Activated T-helper 1 cell treated with anti-CD3 and anti-CD28 coated beads, Interleukin-12 subunit alpha, Interleukin-12 subunit beta, Interleukin-2, Interleukin-4 antibody, amounts not matched to agents 30 ng/mL and 10 ng/mL and 1 ng/mL, durations not matched to agents 14 hours and 24 hours and 36 hours (primary cell): ENCODE measurements around the gene ALPG. TPM values are rescaled to one million over a fixed set of nuclear protein-coding genes. Genes with fewer than 3 reads are reported as not detected.
"Not testable (repeated sequence)": the region's sequence is repeated elsewhere in the genome, so short reads cannot be mapped to it uniquely, and the experiment has no call there.

Experiments used
- DNase-seq: peaks from one replicate; pipeline ENCODE4 v3.0.0; 2021; ENCODE audit warnings: low spot score
- H3K27ac Mint-ChIP-seq: one replicate; pipeline ENCODE4 v1.8.0; 2021; ENCODE audit warnings: mild to moderate bottlenecking, mixed read lengths
- H3K27me3 Mint-ChIP-seq: one replicate; pipeline ENCODE4 v1.8.0; 2022; ENCODE audit warnings: mild to moderate bottlenecking, moderate library complexity, mixed read lengths; ENCODE audit not compliant: insufficient read depth
- H3K36me3 Mint-ChIP-seq: one replicate; pipeline ENCODE4 v1.8.0; 2021; ENCODE audit warnings: low read depth, mixed read lengths
- H3K4me1 Mint-ChIP-seq: one replicate; pipeline ENCODE4 v1.8.0; 2021; ENCODE audit warnings: low read depth, mixed read lengths
- H3K4me3 Mint-ChIP-seq: one replicate; pipeline ENCODE4 v1.8.0; 2021; ENCODE audit warnings: mild to moderate bottlenecking, moderate library complexity, mixed read lengths
- H3K9me3 Mint-ChIP-seq: one replicate; pipeline ENCODE4 v1.8.0; 2021; ENCODE audit warnings: mixed read lengths
- intact Hi-C: fragments of 100-400 bp; cut with micrococcal nuclease; formaldehyde crosslinking; loops from one replicate; pipeline ENCODE4 v1.15.1; 2024
- total RNA-seq: library from RNA; stranded (reverse); gene quantifications from 2 replicates; pipeline ENCODE4 v1.2.3, GENCODE V29; 2022

Gene ALPG
- total RNA-seq, 1 donor from 2014 or later, result not detected

- no peak overlapping the region for H3K27ac Mint-ChIP-seq
- no peak overlapping the region for H3K4me3 Mint-ChIP-seq
- H3K27me3 Mint-ChIP-seq, result peaks cover 2% of the 10 kb centered on the region
- H3K4me1 Mint-ChIP-seq, result no peaks in the 10 kb centered on the region
- H3K36me3 Mint-ChIP-seq, result no peaks in the 10 kb centered on the region
- no peaks in the 10 kb centered on the region for H3K9me3 Mint-ChIP-seq
- no peak for DNase-seq
- intact Hi-C loops, result no loop called here
Observed at GRCh38 chr2:232437195-232437571, 30.5 kb downstream of the ALPG start.

GRCh38 chr2:232438091-232438490 is 31.4 kb downstream of the ALPG start:
- Mint-ChIP-seq H3K36me3 (no peaks in the 10 kb centered on the region), H3K9me3 (no peaks in the 10 kb centered on the region), H3K4me1 (no peaks in the 10 kb centered on the region), H3K27me3 (peaks cover 2% of the 10 kb centered on the region), H3K27ac (no peak overlapping the region), H3K4me3 (no peak overlapping the region)
- intact Hi-C loops, result no loop called here
- no peak for DNase-seq

GRCh38 chr2:232438951-232439757 is 32.5 kb downstream of the ALPG start:
- no peaks in the 10 kb centered on the region for H3K4me1 Mint-ChIP-seq
- H3K36me3 Mint-ChIP-seq, result no peaks in the 10 kb centered on the region
- intact Hi-C loops, result no loop called here
- no peak for DNase-seq
- no peak overlapping the region for H3K27ac Mint-ChIP-seq
- peaks cover 2% of the 10 kb centered on the region for H3K27me3 Mint-ChIP-seq
- no peak overlapping the region for H3K4me3 Mint-ChIP-seq
- no peaks in the 10 kb centered on the region for H3K9me3 Mint-ChIP-seq

GRCh38 chr2:232439758-232440135 is 33.1 kb downstream of the ALPG start:
- Mint-ChIP-seq H3K27ac (peak overlapping the region; percentile 34), H3K27me3 (peaks cover 2% of the 10 kb centered on the region), H3K36me3 (no peaks in the 10 kb centered on the region), H3K4me1 (no peaks in the 10 kb centered on the region), H3K9me3 (no peaks in the 10 kb centered on the region), H3K4me3 (no peak overlapping the region)
- DNase-seq, result no peak
- intact Hi-C loops, result loop anchor here (1.0 to 5.0 kb wide), 5 partner anchors 75 to 587 kb away; no protein-coding TSS in a partner anchor

GRCh38 chr2:232440220-232441018 is 33.8 kb downstream of the ALPG start:
- H3K9me3 Mint-ChIP-seq, H3K4me1 Mint-ChIP-seq, H3K27me3 Mint-ChIP-seq, H3K27ac Mint-ChIP-seq, H3K4me3 Mint-ChIP-seq, H3K36me3 Mint-ChIP-seq: not testable (repeated sequence)
- intact Hi-C loops, result loop anchor here (1.0 to 5.0 kb wide), 5 partner anchors 76 to 588 kb away; no protein-coding TSS in a partner anchor
- peak; percentile 78 for DNase-seq

- no peak for DNase-seq
- intact Hi-C loops, result loop anchor here (5.0 kb wide), 1 partner anchor 119 kb away; no protein-coding TSS in a partner anchor
- no peaks in the 10 kb centered on the region for H3K4me1 Mint-ChIP-seq
- no peak overlapping the region for H3K27ac Mint-ChIP-seq
- peaks cover 2% of the 10 kb centered on the region for H3K27me3 Mint-ChIP-seq
- H3K4me3 Mint-ChIP-seq, result no peak overlapping the region
- H3K9me3 Mint-ChIP-seq, result no peaks in the 10 kb centered on the region
- H3K36me3 Mint-ChIP-seq, result no peaks in the 10 kb centered on the region
Observed at GRCh38 chr2:232441147-232441651, 34.6 kb downstream of the ALPG start.

- intact Hi-C loops, result loop anchor here (5.0 kb wide), 1 partner anchor 120 kb away; no protein-coding TSS in a partner anchor
- not testable (repeated sequence) for H3K36me3 Mint-ChIP-seq, H3K27ac Mint-ChIP-seq, DNase-seq, H3K4me1 Mint-ChIP-seq, H3K27me3 Mint-ChIP-seq, H3K4me3 Mint-ChIP-seq, H3K9me3 Mint-ChIP-seq
Observed at GRCh38 chr2:232441922-232442321, 35.3 kb downstream of the ALPG start.

DNA sequence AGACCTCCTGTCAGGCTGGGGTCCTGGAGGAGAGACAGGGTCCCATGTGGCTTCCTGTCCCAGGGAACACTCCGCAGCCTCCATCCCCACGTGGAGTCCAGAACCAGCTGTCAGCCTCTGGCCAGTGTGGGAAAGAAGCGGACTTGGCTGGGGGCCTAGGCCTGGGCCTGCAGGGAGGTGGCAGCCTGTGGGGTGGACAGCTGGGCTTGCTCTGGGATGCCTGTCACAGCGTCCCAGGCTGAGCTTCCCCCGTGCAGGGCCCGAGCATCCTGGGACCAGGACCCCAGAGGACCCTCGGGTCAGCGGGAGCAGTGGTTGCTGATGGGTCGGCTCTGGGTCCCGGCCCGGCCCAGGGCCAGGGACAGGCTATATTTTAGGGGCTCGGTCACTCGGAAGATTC is 35.8 kb downstream of the ALPG start:
- not testable (repeated sequence) for H3K27me3 Mint-ChIP-seq, H3K4me3 Mint-ChIP-seq, H3K36me3 Mint-ChIP-seq, H3K27ac Mint-ChIP-seq, DNase-seq, H3K4me1 Mint-ChIP-seq, H3K9me3 Mint-ChIP-seq
- intact Hi-C loops, result loop anchor here (5.0 kb wide), 1 partner anchor 120 kb away; no protein-coding TSS in a partner anchor

DNA sequence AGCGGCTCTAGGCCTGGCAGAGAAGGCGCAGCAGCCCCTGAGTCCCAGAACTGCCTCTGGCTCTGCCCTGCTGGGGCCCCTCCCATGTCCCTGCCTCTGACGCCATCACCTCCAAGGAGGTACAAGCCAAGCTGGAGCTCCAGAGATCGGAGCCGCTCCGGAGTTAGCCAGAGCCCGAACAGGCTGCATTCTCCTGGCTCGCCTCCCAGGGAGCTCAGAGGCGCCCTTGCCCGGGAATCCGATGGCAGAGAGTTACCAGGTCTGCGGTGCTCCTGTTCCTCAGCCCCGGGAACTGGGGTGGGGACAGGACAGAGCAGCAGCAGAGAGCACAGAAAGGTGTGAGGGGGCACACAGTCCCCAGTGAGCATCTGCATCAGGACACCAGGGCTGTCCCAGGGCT is 36.4 kb downstream of the ALPG start:
- not testable (repeated sequence) for H3K4me3 Mint-ChIP-seq

GRCh38 chr2:232443669-232444408 is 37.2 kb downstream of the ALPG start:
- not testable (repeated sequence) for H3K4me1 Mint-ChIP-seq, DNase-seq, H3K36me3 Mint-ChIP-seq, H3K4me3 Mint-ChIP-seq, H3K27me3 Mint-ChIP-seq, H3K27ac Mint-ChIP-seq, H3K9me3 Mint-ChIP-seq
- intact Hi-C loops, result loop anchor here (2.0 to 5.0 kb wide), 2 partner anchors 79 to 122 kb away; no protein-coding TSS in a partner anchor

More for the DNA sequence above, 36.4 kb downstream of the ALPG start:
- H3K4me1 Mint-ChIP-seq, H3K27me3 Mint-ChIP-seq, H3K9me3 Mint-ChIP-seq, DNase-seq, H3K27ac Mint-ChIP-seq, H3K36me3 Mint-ChIP-seq: not testable (repeated sequence)
- intact Hi-C loops, result loop anchor here (5.0 kb wide), 1 partner anchor 121 kb away; no protein-coding TSS in a partner anchor

DNA sequence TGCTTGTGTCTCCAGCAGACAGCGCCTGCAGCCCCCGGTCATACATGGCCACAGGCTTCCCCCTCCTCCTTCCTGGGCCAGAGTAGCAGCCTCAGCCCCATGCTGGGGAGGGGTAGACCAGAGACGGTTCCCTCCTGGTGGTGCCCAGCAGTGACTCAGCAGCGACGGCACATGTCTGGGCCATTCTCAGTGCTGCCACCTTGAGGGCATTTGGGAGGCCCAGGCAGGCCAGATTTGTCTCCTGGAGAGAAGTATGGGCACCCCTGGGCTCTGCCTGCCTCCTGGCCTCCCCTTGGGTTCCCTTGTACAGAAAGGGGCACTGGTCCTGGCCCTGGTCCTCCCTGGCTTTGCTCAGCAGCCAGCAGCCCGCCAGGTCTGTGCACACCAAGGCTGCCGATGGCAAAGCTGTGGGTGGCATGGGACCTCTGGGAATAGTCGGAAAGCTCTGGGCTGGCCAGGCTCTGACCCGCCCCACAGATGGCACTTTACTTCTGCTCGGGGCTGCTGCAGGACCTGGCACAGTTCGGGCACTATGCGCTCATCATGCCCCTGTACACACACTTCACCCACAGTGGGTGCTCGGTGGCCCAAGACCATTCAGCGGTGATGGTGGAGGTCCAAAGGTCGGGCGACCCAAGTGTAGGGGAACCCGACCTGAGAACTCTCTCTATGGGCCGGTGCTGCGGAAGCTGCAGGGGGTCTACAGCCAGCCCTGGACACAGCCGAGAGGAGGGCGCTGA is 37.9 kb downstream of the ALPG start:
- DNase-seq, result peak; percentile 57
- Mint-ChIP-seq H3K4me1 (peaks cover 4% of the 10 kb centered on the region), H3K27ac (no peak overlapping the region), H3K9me3 (no peaks in the 10 kb centered on the region), H3K36me3 (no peaks in the 10 kb centered on the region), H3K4me3 (no peak overlapping the region), H3K27me3 (peaks cover 2% of the 10 kb centered on the region)
- intact Hi-C loops, result loop anchor here (2.0 to 5.0 kb wide), 2 partner anchors 78 to 122 kb away; no protein-coding TSS in a partner anchor
